GM21723 (cell line): ENCODE results near the gene VCX.
"Not testable (repeated sequence)": the region's sequence is repeated elsewhere in the genome, so short reads cannot be mapped to it uniquely, and the experiment has no call there.

Experiments
- ATAC-seq: cut with Tn5 transposase; IDR thresholded peaks from one replicate; pipeline ENCODE4 v1.9.1; 2021; ENCODE audit warnings: mild to moderate bottlenecking, moderate library complexity; ENCODE audit not compliant: unreplicated experiment

Gene VCX

DNA sequence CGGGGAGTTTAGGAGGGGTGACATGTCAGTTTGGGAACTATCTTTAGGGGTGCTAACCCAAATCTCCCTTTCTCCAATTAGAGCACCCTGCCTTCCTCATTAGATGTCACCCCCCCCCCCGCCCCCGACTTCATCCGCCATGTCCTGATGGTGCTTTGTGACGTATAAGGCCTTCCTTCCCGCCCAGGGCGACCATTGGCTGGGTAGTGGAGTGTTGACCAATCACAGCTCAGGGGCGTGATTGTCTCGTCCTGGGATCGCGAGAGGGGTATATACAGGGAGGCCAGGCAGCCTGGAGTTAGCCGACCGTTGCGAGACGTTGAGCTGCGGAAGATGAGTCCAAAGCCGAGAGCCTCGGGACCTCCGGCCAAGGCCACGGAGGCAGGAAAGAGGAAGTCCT lies at the start of gene VCX:
Gene VCX (plus strand): TSS at position 301 of the 400 bp plus-strand sequence. CDS start 33 bp downstream, at position 334.
- ATAC-seq: not testable (repeated sequence)

DNA sequence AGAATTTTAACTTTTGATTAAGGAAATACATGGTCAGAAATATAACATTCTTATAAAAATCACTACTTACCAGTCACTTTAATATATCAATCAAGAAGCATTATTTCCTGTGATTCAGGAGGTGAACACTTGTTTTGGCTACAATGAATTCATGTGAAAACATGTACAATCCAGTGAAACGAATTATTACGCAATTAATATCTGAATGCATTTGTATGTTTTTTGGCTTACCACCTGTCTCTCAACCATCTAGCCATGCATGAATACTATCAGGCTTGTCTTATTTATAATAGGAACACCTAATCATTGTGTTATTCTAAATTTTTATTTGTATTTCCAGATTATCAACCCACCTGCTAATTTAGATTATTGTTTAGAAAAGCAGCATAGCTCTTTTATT lies 44.6 kb upstream of the VCX start:
- no peak for ATAC-seq

DNA sequence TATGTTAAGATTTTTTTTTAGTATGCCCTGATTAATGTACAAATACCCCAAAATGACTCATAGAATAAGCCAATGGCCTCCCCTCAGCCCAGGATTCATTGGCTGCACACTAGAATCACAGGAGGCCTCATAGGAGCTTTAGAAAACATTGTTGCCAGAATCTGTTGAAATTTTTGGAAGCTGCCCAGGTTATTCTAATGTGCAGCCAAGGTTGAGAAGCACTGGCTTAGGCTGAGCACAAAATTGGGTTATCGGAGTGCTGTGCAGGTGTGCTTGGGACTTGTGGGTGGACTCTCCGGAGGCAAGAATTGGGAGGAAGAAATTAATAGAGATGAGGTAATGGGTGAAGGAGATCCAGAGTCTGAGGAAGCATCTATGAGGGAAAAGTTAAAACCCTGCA lies 41.3 kb upstream of the VCX start:
- no peak for ATAC-seq

DNA sequence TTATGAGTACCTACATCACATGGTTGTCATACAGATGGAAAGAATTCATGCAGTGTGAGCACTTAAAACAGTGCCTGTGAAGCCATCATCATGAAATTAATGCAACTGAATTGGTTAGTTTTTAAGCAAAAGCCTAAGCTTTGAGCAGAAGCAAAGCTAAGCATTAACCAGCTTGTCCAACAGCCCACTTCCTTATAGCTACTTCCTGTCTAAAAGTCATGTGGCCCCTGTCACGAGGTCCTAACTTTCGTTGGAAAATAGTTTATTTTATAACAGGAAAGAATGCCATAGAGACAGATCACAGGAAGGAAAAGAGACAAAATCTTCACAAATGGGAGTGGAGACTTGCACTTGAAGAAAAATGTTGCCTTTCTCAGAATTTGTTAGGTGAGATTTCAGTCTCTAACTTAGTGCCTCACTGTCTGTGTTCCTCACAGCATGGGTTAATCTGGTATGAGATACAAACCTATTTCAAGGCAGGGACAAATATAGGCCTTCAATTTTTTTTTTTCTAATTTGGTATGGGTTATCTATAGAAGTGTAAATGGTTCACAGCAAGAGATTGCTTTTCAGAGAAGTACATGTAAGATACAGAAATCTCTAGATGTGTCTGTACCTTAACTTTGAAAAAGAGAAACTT lies 27.7 kb upstream of the VCX start:
- ATAC-seq: no peak

DNA sequence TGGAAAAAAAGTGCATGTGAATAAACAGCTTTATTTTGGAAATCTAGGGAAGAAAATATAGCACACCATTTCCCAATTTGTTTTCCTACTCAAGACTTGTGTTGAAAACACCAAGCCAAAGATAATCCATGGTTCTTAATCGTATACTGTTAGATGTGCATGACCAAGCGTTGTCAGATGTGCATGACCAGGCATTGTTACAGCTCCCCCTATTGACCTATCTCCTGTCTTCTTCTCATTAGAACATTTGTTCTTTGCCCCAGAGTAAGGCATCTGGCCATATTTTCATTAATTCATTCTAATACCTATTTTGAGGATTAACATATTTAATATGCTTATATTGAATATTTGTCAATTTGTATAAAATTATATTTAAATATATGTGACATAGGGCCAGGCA lies 14.4 kb upstream of the VCX start:
- ATAC-seq: no peak

DNA sequence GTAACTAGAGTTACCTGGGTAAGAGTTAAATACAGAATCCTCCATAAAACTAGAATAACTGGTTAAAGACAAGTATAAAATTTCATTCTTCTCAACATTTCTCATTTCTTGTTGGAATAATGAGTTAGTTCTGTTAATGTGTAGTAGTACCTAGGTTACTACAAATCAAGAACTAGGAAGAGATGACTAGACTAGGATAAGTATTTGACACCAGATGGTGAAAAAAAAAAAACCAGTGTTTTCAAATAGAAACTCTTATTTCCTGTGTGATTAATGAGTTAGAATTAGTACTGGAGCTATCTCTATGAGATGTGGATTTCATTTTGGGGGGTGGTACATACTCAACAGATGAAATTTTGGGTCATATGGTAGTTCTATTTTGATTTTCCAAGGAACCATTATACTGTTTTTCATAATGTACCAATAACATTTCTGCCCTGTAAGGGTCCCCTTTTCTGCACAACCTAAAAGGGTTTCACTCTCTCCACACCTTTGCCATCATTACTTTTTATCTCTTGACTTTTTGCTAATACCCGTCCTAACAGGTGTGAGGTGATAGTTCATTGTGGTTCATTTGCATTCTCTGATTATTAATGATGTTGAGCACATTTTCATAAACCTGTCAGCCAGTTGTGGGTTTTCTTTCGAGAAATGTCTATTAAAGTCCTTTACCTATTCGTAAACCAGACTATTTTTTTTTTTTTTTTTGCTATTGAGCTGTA lies 1.7 kb upstream of the VCX start:
- ATAC-seq: no peak

DNA sequence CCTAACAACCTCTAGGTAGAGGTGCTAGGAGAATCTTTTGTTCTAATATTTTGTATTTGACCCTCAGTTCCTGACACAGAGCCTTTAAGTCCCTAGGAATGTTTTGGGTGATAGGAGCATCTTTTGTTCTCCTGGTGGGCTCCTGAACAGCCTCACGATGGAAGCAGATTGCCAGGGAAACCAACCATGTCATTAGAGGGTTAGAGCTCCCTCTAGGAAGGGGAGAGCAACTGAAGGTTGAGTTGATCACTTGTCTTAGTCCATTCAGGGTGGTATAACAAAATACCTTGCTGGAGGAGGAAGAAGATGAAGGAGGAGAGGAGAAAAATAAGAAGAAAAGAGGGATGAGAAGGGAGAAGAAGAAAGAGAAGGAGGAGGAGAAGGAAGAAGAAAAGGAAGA lies 9.2 kb downstream of the VCX start:
- ATAC-seq: no peak

DNA sequence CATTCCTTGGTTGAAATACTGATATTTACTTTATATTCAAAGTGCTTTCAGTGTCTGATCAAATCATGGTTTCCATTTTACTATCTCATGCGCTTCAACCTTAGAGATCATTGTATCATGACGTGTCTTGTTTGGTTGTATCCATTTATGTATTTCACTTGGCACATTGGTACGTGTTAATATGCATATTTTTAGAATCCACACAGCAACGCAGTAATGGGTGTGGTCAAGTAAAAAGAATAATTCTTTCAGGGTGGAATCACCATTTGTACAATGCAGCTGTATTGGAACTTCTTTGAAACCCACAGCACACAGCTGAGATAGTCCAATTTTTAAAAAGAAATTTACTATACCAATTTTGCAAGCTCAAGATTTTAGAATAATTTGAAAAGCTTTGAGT lies 29.1 kb downstream of the VCX start:
- ATAC-seq: no peak

DNA sequence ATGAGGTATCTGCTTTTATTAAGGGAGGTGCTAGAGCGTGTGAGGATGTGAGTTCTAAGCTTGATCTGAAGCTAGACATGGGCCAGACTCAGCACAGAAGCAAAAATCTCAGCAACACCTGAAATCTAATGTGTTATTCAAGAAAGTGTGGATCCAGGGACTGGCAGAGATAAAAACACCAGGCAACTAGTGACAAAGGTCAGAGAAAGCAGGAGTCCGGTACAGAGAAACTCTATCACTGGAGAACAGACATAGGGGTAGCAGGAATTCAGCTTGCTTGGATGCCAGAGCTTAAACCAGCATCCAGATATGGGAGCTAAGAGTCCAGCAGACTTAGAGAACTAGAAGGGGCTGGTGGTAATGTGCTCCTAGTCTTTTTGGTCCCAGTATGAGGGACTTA lies 34.0 kb downstream of the VCX start:
- no peak for ATAC-seq

DNA sequence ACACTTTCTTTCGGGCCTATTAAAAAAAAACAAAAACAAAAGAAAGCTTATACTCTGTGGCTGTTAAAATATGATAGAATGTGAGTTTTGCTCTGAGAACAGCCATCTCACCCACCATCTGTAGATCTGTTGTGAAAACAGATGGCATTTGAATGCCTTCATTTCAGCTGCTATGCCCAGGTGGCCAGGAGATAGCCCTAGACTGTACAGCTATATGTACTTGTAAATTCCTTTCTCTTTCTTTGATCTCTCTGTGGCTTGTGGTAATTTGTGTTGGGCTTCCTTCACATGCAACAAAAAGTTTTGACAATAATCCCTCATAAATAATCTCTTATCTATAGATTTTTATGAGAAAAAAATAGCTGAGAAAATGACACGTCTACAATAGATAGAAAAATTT lies 46.2 kb downstream of the VCX start:
- ATAC-seq: no peak

DNA sequence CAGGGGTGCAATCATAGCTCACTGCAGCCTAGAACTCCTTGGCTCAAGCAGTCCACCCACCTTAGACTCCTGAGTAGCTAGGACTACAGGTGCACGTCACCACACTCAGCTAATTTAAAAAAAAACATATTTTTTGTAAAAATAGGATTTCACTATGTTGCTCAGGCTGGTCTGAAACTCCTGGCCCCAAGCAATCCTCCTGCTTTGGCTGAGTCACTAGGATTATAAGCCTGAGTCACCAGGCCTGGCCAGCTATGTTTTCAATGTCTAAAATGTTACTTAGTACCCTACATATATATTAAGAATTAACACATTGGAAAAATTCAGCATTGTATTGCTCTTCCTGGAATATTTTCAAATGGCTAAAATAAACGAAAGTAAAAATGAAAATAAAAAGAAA lies 46.7 kb downstream of the VCX start:
- ATAC-seq: no peak

DNA sequence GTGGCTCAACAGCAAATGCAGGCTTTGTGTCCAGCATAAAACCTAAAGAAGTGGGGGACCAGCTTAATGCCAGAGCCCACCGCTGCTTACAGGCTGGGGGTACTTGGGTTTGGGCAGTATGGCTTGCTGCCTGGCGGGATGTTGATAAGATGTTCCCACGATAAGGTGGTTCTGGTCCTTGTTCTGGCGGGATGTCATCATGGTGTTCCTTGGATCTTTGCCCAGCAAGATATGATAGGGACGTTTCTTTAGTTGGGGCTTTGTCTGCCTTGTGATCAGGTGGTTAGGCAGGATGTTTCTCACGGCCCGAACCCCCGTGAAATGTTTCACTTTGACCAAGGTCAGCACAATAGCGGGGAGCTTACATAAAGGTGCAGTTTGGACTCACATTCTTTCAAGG lies 49.0 kb downstream of the VCX start:
- ATAC-seq: no peak
